Uterus (tissue), 4 donors: ENCODE data around the gene PTGES2. TPM values are rescaled to one million over a fixed set of nuclear protein-coding genes. Genes with fewer than 3 reads are reported as not detected.

Source experiments
- DNase-seq, 2 donors: peaks; one replicate each; pipeline ENCODE4 v3.0.0-alpha.2; 2019 to 2020
- H3K27ac ChIP-seq, 2 donors: fragments of 200-600 bp; sonication (generic); 1 replicate in 1 of 2; 2 replicates in 1 of 2; pipeline ENCODE4 v1.5.1; 2016 to 2018
- H3K27me3 ChIP-seq, 2 donors: fragments of 200-600 bp; sonication (generic); one replicate each; pipeline ENCODE4 v1.5.1; 2018 to 2019; ENCODE audit warnings: control low read depth in 1 of 2
- H3K36me3 ChIP-seq, 2 donors: fragments of 200-600 bp; sonication (generic); one replicate each; pipeline ENCODE4 v1.5.1; 2019; ENCODE audit warnings: control low read depth in 1 of 2
- H3K4me1 ChIP-seq, 2 donors: fragments of 200-600 bp; sonication (generic); one replicate each; pipeline ENCODE4 v1.5.1; 2018 to 2019; ENCODE audit warnings: control low read depth in 1 of 2
- H3K4me3 ChIP-seq, 2 donors: fragments of 200-600 bp; sonication (generic); 1 replicate in 1 of 2; 2 replicates in 1 of 2; pipeline ENCODE4 v1.5.1; 2018 to 2019; ENCODE audit warnings: mild to moderate bottlenecking in 1 of 2
- H3K9me3 ChIP-seq, 2 donors: fragments of 200-600 bp; sonication (generic); one replicate each; pipeline ENCODE4 v1.5.1; 2019; ENCODE audit warnings: control low read depth in 1 of 2
- POLR2A ChIP-seq, 2 donors: fragments of 450-650 bp; IDR thresholded peaks; one replicate each; pipeline ENCODE4 v1.6.1; 2016; ENCODE audit warnings: antibody characterized with exemption in 2 of 2, mild to moderate bottlenecking in 1 of 2, moderate library complexity in 1 of 2
- intact Hi-C: fragments of 100-400 bp; cut with DNase I; formaldehyde crosslinking; loops from one replicate; pipeline ENCODE4 v1.15.1; 2023; ENCODE audit warnings: low total_unique reads
- total RNA-seq, 4 donors: library from RNA; depleted of rRNA in 3 of 4; stranded (reverse); fragments of >200 nt in 3 of 4; gene quantifications; one replicate each; pipeline versions ENCODE4 v1.1.0 to v1.2.4, GENCODE V29; 2014 to 2023
- TF ChIP-seq, protein P1 (sequence below), 4 experiments: fragments of 200-600 bp in 2 of 4; fragments of 450-650 bp in 2 of 4; sonication (generic) in 2 of 4; IDR thresholded peaks; one replicate each; pipeline ENCODE4 v1.5.1; 2016 to 2019; ENCODE audit warnings: antibody characterized with exemption in 4 of 4, mild to moderate bottlenecking in 2 of 4, moderate library complexity in 1 of 4
- donor health status: DM: yes; HTN: yes; CAD: no.

The PTGES2 gene
- total RNA-seq, 4 donors from 2014 or later, result 21.5 to 173 (median 64.2) TPM

DNA sequence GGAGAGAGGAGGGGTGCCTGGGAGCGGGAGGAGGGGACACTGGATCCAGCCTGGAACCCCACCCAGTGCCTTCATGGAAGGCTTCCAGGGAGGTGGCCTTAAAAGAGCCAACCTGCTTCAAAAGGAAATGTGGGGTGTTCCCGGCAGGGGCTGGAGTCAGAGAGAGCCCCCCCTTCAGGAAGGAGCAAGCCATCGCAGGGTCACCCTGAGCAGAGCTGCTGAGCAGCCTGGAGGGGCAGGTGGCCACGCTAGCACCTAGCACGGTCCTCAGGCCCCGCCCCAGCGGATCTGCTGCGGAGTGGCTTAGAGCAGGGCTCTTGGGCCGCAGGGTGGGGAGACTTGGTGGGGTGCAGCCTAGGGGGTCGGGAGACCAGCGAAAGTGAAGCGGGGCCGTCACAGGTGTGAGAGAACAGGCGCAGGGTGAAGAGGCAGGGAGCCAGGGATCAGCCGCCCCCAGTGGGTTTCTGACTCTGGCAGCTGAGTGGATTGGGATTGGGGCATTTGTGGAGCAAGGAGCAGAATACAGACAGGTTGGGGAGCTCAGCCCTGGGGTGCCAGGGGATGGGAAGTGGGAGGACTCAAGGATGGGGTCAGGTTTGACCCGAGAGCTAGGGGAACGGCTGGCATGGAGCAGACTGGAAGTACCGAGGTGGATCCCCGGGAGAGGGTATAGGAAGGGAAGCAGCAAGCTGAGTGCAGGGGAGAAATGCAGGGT is 23.2 kb upstream of the PTGES2 start:
- Histone ChIP-seq H3K9me3 (no peaks in the 10 kb centered on the region), H3K4me3 (no peak overlapping the region), H3K27me3 (no peaks in the 10 kb centered on the region), H3K27ac (no peak overlapping the region), H3K36me3 (no peaks in the 10 kb centered on the region), H3K4me1 (no peaks in the 10 kb centered on the region)
- DNase-seq, result no peak
- intact Hi-C loops, result no loop called here
- TF ChIP-seq, protein P1, sequence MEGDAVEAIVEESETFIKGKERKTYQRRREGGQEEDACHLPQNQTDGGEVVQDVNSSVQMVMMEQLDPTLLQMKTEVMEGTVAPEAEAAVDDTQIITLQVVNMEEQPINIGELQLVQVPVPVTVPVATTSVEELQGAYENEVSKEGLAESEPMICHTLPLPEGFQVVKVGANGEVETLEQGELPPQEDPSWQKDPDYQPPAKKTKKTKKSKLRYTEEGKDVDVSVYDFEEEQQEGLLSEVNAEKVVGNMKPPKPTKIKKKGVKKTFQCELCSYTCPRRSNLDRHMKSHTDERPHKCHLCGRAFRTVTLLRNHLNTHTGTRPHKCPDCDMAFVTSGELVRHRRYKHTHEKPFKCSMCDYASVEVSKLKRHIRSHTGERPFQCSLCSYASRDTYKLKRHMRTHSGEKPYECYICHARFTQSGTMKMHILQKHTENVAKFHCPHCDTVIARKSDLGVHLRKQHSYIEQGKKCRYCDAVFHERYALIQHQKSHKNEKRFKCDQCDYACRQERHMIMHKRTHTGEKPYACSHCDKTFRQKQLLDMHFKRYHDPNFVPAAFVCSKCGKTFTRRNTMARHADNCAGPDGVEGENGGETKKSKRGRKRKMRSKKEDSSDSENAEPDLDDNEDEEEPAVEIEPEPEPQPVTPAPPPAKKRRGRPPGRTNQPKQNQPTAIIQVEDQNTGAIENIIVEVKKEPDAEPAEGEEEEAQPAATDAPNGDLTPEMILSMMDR (IDR thresholded peaks at IDR 0.05), result no peak

- intact Hi-C loops, result no loop called here
- H3K4me1 ChIP-seq, result no peaks in the 10 kb centered on the region
- H3K36me3 ChIP-seq, result no peaks in the 10 kb centered on the region
- H3K27me3 ChIP-seq, result no peaks in the 10 kb centered on the region
- DNase-seq, result no peak
- H3K27ac ChIP-seq, result no peak overlapping the region
- TF ChIP-seq POLR2A (IDR thresholded peaks at IDR 0.05), result no peak
- no peak overlapping the region for H3K4me3 ChIP-seq
- no peaks in the 10 kb centered on the region for H3K9me3 ChIP-seq
Measured at GRCh38 chr9:128149951-128150593, 22.5 kb upstream of the PTGES2 start.

GRCh38 chr9:128149001-128149701 is 21.6 kb upstream of the PTGES2 start, which contains the start of gene LCN2:
Gene LCN2 (plus strand): TSS chr9:128149453. CDS start chr9:128149526, 73 bp downstream.
- no peaks in the 10 kb centered on the region for H3K9me3 ChIP-seq
- H3K27ac ChIP-seq, result no peak within 1 kb of the TSS
- TF ChIP-seq, protein P1 (IDR thresholded peaks at IDR 0.05), result no peak
- no peak for TF ChIP-seq POLR2A (IDR thresholded peaks at IDR 0.05)
- H3K4me1 ChIP-seq, result no peaks in the 10 kb centered on the region
- intact Hi-C loops, result no loop called here
- H3K27me3 ChIP-seq, result no peaks in the 10 kb centered on the region
- H3K36me3 ChIP-seq, result no peaks in the 10 kb centered on the region
- H3K4me3 ChIP-seq, result no peak within 1 kb of the TSS
- no peak for DNase-seq

GRCh38 chr9:128148509-128149000 is 21.0 kb upstream of the PTGES2 start:
- H3K27ac ChIP-seq, result no peak overlapping the region
- no peak for TF ChIP-seq POLR2A (IDR thresholded peaks at IDR 0.05)
- TF ChIP-seq, protein P1 (IDR thresholded peaks at IDR 0.05), result no peak
- no peaks in the 10 kb centered on the region for H3K9me3 ChIP-seq
- H3K4me3 ChIP-seq, result no peak overlapping the region
- H3K4me1 ChIP-seq, result no peaks in the 10 kb centered on the region
- no peak for DNase-seq
- H3K27me3 ChIP-seq, result no peaks in the 10 kb centered on the region
- H3K36me3 ChIP-seq, result no peaks in the 10 kb centered on the region
- intact Hi-C loops, result no loop called here

DNA sequence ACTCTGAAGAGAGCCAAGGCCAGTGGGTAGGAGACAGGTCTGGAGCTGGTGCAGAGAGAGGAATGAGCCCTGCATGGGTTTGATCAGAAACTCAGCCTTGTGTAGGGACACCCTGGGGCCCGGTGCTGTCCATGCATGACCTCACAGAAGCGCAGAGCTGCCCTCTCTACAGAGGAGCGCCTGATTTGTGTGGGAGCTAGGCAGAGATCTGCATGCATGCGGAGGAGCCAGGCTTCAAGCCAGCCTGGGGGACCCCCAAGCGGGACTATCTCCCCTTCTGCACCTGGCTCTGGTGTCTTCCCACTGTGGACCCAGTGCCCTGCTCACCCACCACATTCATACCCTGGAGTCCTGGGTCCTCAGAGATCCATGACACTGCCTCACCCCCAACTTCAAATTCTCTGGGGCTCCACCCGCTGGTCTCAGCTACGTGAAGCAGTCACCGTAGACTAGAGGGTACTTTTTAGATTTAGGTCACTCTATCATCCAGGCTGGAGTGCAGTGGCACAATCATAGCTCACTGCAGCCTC is 19.1 kb upstream of the PTGES2 start:
- no peaks in the 10 kb centered on the region for H3K27me3 ChIP-seq
- intact Hi-C loops, result no loop called here
- H3K27ac ChIP-seq, result no peak overlapping the region
- H3K36me3 ChIP-seq, result no peaks in the 10 kb centered on the region
- no peaks in the 10 kb centered on the region for H3K4me1 ChIP-seq
- no peak for DNase-seq
- TF ChIP-seq, protein P1 (IDR thresholded peaks at IDR 0.05), result no peak
- no peak for TF ChIP-seq POLR2A (IDR thresholded peaks at IDR 0.05)
- no peak overlapping the region for H3K4me3 ChIP-seq
- no peaks in the 10 kb centered on the region for H3K9me3 ChIP-seq
